Esophagus muscularis mucosa (tissue), 4 donors: Measurements from ENCODE around the gene SPARCL1.
A peak's percentile ranks its signal among the peaks of the same experiment; 100 is the strongest.

Source experiments
- CTCF ChIP-seq, 3 experiments: fragments of 200-600 bp in 2 of 3; fragments of 450-650 bp in 1 of 3; sonication (generic) in 2 of 3; IDR thresholded peaks; one replicate each; pipeline ENCODE4 v1.5.1; 2017 to 2019; ENCODE audit warnings: antibody characterized with exemption in 3 of 3, mild to moderate bottlenecking in 2 of 3, moderate library complexity in 1 of 3
- EP300 ChIP-seq: sonication (generic); formaldehyde crosslinking; IDR thresholded peaks from one replicate; pipeline ENCODE4 v1.6.1; 2017; ENCODE audit warnings: antibody characterized with exemption
- POLR2A ChIP-seq: fragments of 450-650 bp; IDR thresholded peaks from one replicate; pipeline ENCODE4 v1.6.1; 2017; ENCODE audit warnings: antibody characterized with exemption, moderate library complexity, mild to moderate bottlenecking, low read depth
- POLR2AphosphoS5 ChIP-seq, 2 donors: sonication (generic); formaldehyde crosslinking; IDR thresholded peaks; one replicate each; pipeline ENCODE4 v1.6.1; 2017; ENCODE audit warnings: antibody characterized with exemption in 2 of 2

GRCh38 chr4:87529187-87529586 is at the start of gene SPARCL1:
- TF ChIP-seq CTCF (IDR thresholded peaks at IDR 0.05): no peak
- TF ChIP-seq POLR2A: peak; percentile 34
- no peak for TF ChIP-seq EP300
- peak in 1 of 2 donors; percentile 91 for TF ChIP-seq POLR2AphosphoS5 (IDR thresholded peaks at IDR 0.05)
